DOHH2 (cell line): ENCODE results near the gene SHPK.

ENCODE experiments used
- CTCF ChIP-seq: fragments of 200-600 bp; sonication (generic); IDR thresholded peaks from one replicate; pipeline ENCODE4 v1.5.1; 2014; ENCODE audit warnings: antibody characterized with exemption, mild to moderate bottlenecking, low read depth, low read length; ENCODE audit not compliant: poor library complexity, severe bottlenecking
- EZH2phosphoT487 ChIP-seq: fragments of 200-600 bp; sonication (generic); IDR thresholded peaks from 2 replicates; pipeline ENCODE4 v1.6.1; 2017; ENCODE audit warnings: borderline replicate concordance, mild to moderate bottlenecking, antibody characterized with exemption, low read length, moderate library complexity, mixed read lengths

- TF ChIP-seq CTCF (no peak), EZH2phosphoT487 (no peak)
Measured at GRCh38 chr17:3669548-3669947, 33.5 kb upstream of the SHPK start.
